ENCODE data around the gene EFNB3.

The EFNB3 gene

GRCh38 chr17:7710301-7710700, 5.3 kb downstream of the EFNB3 start:
- DNase-seq (ENCODE audit: low read depth, low spot score) = no peak
- no peaks in the 10 kb centered on the region for H3K9me3 ChIP-seq (ENCODE audit: insufficient read depth, low read length)
- peaks cover 12% of the 10 kb centered on the region for H3K27me3 ChIP-seq (ENCODE audit: insufficient read depth, insufficient read length)
- TF ChIP-seq SUZ12 (IDR thresholded peaks at IDR 0.05; ENCODE audit: extremely low read depth, insufficient read depth, insufficient read length) (no peak), YY1 (IDR thresholded peaks at IDR 0.05; ENCODE audit: insufficient read depth, insufficient read length) (no peak), ZNF274 (IDR thresholded peaks at IDR 0.05; ENCODE audit: low read depth, low read length) (no peak)
- no peak overlapping the region for H3K4me3 ChIP-seq (ENCODE audit: insufficient read length, low read depth)
- H3K4me1 ChIP-seq (ENCODE audit: insufficient read depth, insufficient read length) = peaks cover 11% of the 10 kb centered on the region
- no peaks in the 10 kb centered on the region for H3K36me3 ChIP-seq (ENCODE audit: insufficient read depth, insufficient read length, low read length)
- no peak overlapping the region for H3K9ac ChIP-seq (ENCODE audit: insufficient read length, low read depth)

DNA sequence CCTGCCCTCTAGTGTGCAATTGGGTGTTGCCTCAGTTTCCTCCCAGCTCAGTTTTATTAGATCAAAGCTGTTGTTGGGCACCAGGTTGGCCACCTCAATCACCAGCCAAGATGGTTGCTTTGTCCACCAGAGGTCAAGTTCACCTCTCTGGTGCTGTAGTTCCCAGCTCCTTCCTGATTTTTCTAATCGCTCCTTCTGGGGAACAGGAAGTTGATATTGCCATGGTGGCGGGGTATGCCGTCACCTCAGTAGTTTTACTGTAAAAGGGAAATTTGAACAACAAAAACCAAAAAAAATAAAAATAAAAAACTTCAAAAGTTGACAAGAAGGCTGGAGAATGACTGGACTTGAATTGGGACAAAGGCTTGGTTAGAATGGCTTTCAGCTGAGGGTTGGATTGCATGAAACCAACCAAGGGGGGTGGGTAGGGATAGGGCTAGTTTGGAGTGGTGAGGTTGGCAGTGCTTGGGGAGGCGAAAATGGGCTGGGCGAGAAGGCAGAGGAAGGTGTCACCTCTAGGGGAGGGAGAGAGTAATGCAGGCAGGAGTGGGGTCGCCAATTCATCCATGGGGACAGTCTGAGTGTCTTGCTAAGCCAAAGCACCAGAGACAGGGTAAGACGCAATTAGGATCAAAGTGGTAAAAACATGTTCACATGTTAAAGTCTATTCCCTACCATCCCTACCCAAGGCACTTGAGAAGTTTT, 6.2 kb downstream of the EFNB3 start:
- peaks cover 19% of the 10 kb centered on the region for H3K4me1 ChIP-seq (ENCODE audit: insufficient read depth, insufficient read length)
- TF ChIP-seq ZNF274 (IDR thresholded peaks at IDR 0.05; ENCODE audit: low read depth, low read length) (no peak), SUZ12 (IDR thresholded peaks at IDR 0.05; ENCODE audit: extremely low read depth, insufficient read depth, insufficient read length) (no peak), YY1 (IDR thresholded peaks at IDR 0.05; ENCODE audit: insufficient read depth, insufficient read length) (no peak)
- peaks cover 7% of the 10 kb centered on the region for H3K27me3 ChIP-seq (ENCODE audit: insufficient read depth, insufficient read length)
- H3K36me3 ChIP-seq (ENCODE audit: insufficient read depth, insufficient read length, low read length) = no peaks in the 10 kb centered on the region
- H3K9me3 ChIP-seq (ENCODE audit: insufficient read depth, low read length) = no peaks in the 10 kb centered on the region
- DNase-seq (ENCODE audit: low read depth, low spot score) = no peak
- no peak overlapping the region for H3K9ac ChIP-seq (ENCODE audit: insufficient read length, low read depth)
- no peak overlapping the region for H3K4me3 ChIP-seq (ENCODE audit: insufficient read length, low read depth)

DNA sequence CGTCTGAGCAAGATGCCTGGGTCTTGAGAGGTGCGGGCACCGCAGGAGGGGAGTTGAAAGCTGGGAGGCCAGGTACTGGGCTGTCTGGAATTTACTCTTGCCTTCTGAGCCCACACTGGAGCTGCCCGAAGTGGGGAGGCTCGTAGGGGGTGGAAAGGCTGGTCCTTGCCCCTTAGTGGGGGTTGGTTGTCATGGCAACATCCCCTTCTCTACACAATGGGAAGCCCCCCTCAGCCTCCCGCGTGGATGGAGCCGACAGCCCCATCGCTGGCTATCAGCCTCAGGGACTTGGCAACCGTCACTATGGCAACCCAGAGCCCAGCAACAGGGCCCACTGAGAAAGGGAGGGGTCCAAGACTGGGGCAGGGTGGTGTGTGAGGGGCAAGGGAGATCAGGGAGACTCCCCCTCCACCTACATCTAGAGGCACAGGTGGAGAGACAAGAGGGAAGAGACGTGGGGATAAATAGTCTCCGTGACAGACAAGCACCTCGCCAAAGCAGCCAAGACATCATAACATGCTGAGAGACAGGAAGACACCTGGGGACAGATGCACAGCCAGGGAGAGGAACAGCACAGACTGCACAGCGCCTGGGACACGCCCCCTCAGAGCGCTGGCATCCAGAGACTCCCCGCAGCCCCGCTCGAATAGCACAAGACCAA, 7.2 kb downstream of the EFNB3 start:
- H3K4me1 ChIP-seq (ENCODE audit: insufficient read depth, insufficient read length) = peaks cover 20% of the 10 kb centered on the region

GRCh38 chr17:7713782-7714181, 8.8 kb downstream of the EFNB3 start:
- TF ChIP-seq ZNF274 (IDR thresholded peaks at IDR 0.05; ENCODE audit: low read depth, low read length) (no peak), SUZ12 (IDR thresholded peaks at IDR 0.05; ENCODE audit: extremely low read depth, insufficient read depth, insufficient read length) (no peak), YY1 (IDR thresholded peaks at IDR 0.05; ENCODE audit: insufficient read depth, insufficient read length) (no peak)
- DNase-seq (ENCODE audit: low read depth, low spot score) = no peak
- Histone ChIP-seq H3K4me3 (ENCODE audit: insufficient read length, low read depth) (no peak overlapping the region), H3K9ac (ENCODE audit: insufficient read length, low read depth) (no peak overlapping the region), H3K4me1 (ENCODE audit: insufficient read depth, insufficient read length) (peaks cover 21% of the 10 kb centered on the region), H3K36me3 (ENCODE audit: insufficient read depth, insufficient read length, low read length) (no peaks in the 10 kb centered on the region), H3K27me3 (ENCODE audit: insufficient read depth, insufficient read length) (peaks cover 9% of the 10 kb centered on the region), H3K9me3 (ENCODE audit: insufficient read depth, low read length) (no peaks in the 10 kb centered on the region)

More for the DNA sequence above, 7.2 kb downstream of the EFNB3 start:
- Histone ChIP-seq H3K27me3 (ENCODE audit: insufficient read depth, insufficient read length) (no peaks in the 10 kb centered on the region), H3K9me3 (ENCODE audit: insufficient read depth, low read length) (no peaks in the 10 kb centered on the region), H3K4me3 (ENCODE audit: insufficient read length, low read depth) (no peak overlapping the region), H3K9ac (ENCODE audit: insufficient read length, low read depth) (peak overlapping the region; percentile 42), H3K36me3 (ENCODE audit: insufficient read depth, insufficient read length, low read length) (no peaks in the 10 kb centered on the region)
- DNase-seq (ENCODE audit: low read depth, low spot score) = no peak
- no peak for TF ChIP-seq SUZ12 (IDR thresholded peaks at IDR 0.05; ENCODE audit: extremely low read depth, insufficient read depth, insufficient read length)
- TF ChIP-seq YY1 (IDR thresholded peaks at IDR 0.05; ENCODE audit: insufficient read depth, insufficient read length) = no peak
- TF ChIP-seq ZNF274 (IDR thresholded peaks at IDR 0.05; ENCODE audit: low read depth, low read length) = no peak

GRCh38 chr17:7714721-7715594, 10.0 kb downstream of the EFNB3 start:
- no peak for TF ChIP-seq ZNF274 (IDR thresholded peaks at IDR 0.05; ENCODE audit: low read depth, low read length)
- Histone ChIP-seq H3K4me1 (ENCODE audit: insufficient read depth, insufficient read length) (peaks cover 25% of the 10 kb centered on the region), H3K9me3 (ENCODE audit: insufficient read depth, low read length) (no peaks in the 10 kb centered on the region), H3K36me3 (ENCODE audit: insufficient read depth, insufficient read length, low read length) (no peaks in the 10 kb centered on the region), H3K4me3 (ENCODE audit: insufficient read length, low read depth) (no peak overlapping the region), H3K27me3 (ENCODE audit: insufficient read depth, insufficient read length) (peaks cover 11% of the 10 kb centered on the region), H3K9ac (ENCODE audit: insufficient read length, low read depth) (no peak overlapping the region)
- no peak for DNase-seq (ENCODE audit: low read depth, low spot score)

DNA sequence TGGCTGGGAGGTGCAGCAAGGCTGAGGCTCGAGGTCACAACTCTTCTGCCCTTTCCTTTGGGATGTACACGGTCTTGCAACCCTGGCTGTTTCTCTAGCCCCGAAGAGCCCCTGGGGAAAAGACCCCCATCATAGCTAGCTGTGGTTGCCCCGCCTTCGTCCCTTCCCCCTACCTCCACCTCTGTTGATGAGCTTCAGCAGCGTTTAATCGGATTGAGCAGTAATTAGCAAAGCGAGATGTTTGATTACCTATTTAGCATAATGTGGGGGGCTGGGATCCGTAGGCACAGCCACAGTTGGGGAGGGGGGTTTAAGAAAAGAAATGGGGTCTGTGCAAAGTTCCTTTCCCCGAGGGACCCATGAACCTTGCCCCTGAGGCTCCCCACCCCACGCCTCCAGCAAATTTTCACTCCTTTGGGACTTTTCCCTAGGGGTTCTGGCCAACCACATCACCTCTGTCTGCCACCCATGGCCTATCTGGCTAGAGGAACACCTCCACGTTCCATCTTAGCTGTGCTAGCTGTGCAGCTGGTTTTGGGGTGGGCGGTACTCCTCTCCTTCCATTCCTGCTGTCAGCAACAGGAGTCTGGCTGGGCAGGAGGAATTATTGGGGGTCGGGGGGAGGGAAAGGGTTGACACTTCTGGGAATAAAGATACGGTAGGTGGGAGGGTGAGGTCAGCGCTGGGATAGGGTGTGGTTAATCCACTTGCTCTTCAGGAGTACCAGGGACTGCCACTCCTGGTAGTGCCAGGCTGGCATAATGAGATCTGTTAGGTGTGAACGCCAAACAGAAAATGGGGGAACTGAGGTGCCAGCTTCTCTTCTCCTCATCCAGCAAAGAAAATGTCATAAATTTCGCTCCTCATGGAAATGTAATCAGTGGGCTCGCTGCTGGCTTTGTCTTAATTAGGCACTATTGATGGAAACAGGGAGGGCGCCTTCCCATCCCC, 11.2 kb downstream of the EFNB3 start:
- Histone ChIP-seq H3K9me3 (ENCODE audit: insufficient read depth, low read length) (no peaks in the 10 kb centered on the region), H3K27me3 (ENCODE audit: insufficient read depth, insufficient read length) (peaks cover 11% of the 10 kb centered on the region), H3K36me3 (ENCODE audit: insufficient read depth, insufficient read length, low read length) (no peaks in the 10 kb centered on the region), H3K4me1 (ENCODE audit: insufficient read depth, insufficient read length) (peaks cover 25% of the 10 kb centered on the region), H3K4me3 (ENCODE audit: insufficient read length, low read depth) (peak overlapping the region; percentile 44), H3K9ac (ENCODE audit: insufficient read length, low read depth) (peak overlapping the region; percentile 56)
- DNase-seq (ENCODE audit: low read depth, low spot score) = no peak
- TF ChIP-seq YY1 (IDR thresholded peaks at IDR 0.05; ENCODE audit: insufficient read depth, insufficient read length) (no peak), ZNF274 (IDR thresholded peaks at IDR 0.05; ENCODE audit: low read depth, low read length) (no peak), SUZ12 (IDR thresholded peaks at IDR 0.05; ENCODE audit: extremely low read depth, insufficient read depth, insufficient read length) (no peak)

Measured in NT2/D1 (cell line).